OCI-M2 (cell line): ENCODE measurements around the gene ADD1.

Source experiments
- DNase-seq: peaks from one replicate; lab custom pipeline; 2025; ENCODE audit not compliant: unreplicated experiment; lab: John Stamatoyannopoulos, UW

Gene ADD1

DNA sequence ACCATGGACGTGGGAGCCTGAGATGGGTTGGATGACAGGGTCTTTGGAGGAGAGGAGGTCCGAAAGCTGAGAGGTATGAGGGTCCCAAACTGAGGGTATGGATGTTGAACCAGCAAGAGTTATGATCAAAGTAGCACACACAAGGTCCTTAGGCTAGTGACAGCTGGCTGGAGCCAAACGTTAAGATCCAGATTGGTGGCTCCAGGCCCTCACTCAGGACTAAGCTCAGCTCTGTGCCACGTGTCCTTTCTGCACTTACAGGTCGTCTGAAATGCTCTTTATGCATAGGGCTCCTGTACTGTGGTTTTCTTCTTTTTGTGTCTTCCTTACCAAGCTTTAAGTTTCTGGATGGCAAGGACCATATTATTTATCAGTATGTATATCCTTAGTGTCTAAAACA is 35.4 kb downstream of the ADD1 start:
- no peak for DNase-seq

DNA sequence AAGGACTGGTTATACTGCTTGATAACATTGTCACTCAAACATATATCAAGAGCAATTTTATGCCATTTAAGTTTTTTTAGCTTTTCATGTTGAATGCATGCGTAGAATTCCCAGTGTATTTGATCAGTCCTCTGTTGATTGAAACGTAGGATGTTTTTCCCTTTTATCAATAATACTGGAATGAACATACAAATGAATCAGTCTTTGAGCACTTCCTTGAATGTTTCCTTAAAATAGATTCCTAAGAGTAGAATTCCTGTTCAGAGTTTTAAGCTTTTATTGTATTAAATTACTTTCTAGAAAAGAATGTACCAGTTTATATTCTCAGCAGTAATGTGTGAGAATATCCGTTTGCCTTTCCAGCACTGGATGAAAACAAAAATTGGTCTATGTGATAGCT is 37.8 kb downstream of the ADD1 start:
- no peak for DNase-seq

DNA sequence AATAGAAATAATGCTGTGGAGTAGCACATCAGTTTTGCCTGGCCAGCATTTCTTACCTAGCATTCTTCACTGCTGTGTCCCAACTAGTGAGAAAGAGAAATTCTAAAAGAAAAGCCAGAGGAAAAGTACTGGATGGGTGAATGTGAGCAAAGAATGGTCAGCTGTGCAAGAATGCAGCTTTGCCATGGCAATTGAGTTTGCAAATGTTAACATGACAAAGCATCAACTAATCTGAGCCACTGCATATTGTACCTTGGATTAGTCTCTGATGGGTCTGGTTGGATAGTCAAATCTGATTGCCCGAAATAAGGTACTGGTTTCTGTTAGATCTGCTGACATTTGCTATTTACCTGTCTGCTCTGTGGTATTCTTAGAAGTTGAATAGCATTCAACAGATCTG is 38.7 kb downstream of the ADD1 start:
- DNase-seq: no peak

DNA sequence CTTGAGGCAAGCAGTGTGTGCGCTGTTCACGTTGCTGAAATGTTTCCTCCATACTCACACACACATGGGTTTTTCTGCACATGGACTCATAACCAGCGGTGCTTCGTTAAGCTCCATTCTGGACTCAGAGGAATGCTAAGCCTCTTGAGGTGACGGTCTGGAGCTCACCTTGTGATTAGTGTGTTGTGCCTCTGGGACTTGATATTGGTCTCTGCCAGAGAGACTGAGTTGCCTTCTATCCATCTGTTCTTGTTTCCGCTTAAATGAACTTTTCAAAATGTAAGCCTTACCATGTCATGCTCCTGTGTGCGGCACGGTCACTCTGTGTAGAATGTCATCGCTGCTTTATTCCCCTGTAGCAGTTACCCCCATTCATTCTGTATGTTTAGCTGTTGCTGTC is 42.5 kb downstream of the ADD1 start:
- DNase-seq: no peak

DNA sequence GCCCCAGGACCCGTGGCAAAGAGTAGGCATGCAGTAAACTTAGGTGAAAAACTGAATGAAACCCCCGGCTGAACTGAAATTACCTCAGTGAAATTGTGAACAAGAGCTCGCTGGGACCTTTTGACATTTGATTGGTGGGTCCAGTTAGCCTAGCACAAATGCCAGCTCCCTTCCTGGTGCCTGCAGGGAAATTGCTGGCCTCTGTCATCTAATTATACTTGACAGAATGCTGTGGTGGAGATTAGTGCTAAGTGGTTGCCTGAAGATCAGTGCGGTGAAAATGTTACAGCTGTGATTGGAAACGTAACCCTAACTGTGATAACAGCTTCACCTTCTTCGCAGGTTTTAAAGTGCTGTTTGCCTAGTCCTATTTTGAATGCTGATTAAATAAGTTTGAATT is 43.0 kb downstream of the ADD1 start:
- no peak for DNase-seq

DNA sequence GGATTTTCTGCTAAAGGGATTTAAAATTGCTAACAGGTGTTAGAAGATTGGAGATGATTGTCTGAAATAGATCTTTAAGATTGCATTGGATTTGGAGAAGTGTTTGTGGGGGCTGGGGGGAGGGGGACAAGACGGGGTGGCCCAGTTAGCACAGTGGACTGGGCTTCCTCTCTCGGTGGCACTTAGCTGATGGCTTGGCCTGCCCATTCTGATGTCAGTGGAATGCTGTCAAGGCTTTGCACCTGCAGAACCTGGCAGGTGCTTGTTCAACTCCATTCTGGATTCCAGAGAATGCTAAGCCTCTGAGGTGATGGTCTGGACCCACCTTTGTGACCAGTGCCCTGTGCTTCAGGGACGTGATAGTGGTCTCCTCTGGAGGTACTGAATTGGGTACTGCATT is 43.7 kb downstream of the ADD1 start:
- DNase-seq: no peak

DNA sequence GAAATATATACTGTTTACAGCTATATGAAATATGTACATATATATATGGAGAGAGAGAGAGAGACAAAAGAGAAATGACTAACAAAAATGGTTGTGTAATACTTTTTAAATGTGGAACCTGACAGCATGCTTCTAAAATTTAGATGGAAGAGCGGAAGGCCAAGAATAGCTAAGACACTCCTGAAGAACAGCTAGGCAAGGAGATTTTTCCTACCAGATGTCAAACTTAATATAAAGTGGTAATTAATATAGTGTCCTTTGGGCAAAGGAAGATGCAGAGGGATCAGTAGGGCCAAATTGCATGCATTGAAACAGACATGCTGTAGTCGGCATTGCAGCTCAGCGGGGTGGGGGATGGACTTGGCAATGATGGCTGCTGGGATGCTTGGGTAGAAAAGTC is 45.2 kb downstream of the ADD1 start:
- DNase-seq: no peak

DNA sequence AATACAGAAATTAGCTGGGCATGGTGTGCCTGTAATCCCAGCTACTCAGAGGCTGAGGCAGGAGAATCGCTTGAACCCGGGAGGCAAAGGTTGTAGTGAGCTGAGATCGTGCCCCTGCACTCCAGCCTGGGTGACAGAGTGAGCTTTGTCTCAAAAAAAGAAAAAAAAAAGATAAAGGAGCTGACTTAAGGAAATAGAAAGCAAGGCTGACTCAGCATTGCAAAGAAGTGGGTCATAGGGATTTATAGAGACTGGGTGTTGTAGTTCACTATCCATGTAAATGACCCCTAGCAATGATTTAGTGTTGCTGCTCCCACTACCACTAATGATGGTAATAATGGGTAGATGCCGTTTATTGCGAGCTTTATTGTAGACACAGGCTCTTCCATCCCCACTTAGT is 47.6 kb downstream of the ADD1 start:
- DNase-seq: no peak

DNA sequence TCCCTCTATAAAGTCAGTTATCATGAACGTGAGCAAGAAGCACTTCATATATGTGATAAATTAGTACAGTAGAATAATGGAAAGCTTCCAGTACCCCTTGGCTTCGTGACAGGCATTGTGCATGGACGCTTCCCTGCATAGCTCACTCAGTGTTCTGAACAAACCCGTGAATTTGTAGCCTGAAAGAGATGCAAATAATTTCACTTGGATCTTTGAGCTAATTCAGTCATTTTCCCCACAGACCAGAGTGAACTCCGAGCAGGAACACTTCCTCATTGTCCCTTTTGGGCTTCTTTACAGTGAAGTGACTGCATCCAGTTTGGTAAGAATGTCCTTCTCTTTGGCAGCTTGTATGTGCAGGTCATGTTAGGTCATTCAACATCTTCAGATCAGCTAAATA is 50.1 kb downstream of the ADD1 start:
- DNase-seq: no peak

DNA sequence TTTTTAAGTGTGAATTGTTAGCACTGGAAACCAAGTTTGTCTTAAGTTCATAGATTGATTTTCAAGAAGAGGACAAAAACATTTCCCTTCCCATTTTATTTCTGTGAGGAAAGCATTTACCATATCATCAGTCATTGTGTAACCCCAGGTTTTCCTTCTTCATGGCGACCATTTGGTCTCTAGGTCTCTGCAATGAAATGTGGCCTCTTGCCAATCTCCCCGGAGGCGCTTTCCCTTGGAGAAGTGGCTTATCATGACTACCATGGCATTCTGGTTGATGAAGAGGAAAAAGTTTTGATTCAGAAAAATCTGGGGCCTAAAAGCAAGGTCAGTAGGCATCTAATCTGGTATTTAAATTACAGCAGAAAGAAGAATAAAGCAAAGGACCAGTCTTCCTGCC is 54.4 kb downstream of the ADD1 start:
- no peak for DNase-seq

DNA sequence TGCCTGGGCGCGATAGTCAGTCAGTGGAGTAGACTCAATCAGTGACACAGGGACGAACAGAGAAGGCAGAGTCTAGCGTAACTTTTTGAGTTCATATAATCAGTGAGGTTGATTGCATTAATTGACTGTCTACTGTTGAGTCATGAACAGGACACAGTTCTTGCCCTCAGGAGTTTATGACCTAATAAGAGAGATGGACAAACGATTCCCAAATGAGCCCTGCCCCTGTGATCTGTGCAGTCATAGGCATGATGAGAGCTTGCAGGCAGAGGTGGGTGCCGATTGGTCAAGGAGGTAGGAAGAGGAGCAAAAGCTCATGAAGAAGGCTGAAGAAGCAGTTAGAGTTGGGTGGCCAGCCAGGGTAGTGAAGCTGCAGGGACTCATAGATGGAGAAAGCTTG is 57.1 kb downstream of the ADD1 start:
- DNase-seq: no peak

DNA sequence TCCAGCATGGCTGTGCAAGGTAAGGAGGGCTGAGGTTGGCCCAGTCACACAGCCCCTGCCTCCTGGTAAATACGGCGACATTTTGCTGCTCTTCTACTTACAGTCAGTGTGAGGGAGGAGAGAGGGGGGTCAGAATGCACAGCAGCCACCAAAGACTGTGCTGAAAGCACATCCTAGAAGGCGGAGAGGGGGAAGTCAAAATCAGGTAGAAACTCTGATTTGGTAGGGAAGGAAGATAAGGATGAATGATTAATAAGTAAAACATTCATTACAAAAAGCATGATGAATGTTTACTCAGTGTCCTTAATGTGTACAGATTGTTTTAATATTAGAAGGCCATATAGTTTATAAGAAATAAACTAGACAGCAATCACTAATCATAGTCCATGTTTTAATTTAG is 57.5 kb downstream of the ADD1 start:
- DNase-seq: no peak

DNA sequence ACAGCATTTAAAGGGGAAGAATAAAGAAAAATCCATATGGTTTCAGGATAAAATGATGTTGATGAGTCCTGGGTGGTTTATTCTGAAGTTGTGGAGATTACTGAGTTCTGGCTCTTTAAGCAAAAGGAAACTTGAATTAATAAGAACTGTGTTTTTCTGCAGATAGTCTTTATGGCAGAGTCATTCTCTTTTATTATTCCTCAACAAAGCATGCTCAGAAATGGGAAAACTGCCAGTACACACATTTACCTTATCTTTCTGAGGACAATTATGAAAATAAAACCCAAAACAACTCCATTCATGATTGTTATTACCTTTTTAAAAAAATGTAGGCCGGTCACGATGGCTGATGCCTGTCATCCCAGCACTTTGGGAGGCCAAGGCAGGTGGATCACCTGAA is 58.5 kb downstream of the ADD1 start:
- no peak for DNase-seq

DNA sequence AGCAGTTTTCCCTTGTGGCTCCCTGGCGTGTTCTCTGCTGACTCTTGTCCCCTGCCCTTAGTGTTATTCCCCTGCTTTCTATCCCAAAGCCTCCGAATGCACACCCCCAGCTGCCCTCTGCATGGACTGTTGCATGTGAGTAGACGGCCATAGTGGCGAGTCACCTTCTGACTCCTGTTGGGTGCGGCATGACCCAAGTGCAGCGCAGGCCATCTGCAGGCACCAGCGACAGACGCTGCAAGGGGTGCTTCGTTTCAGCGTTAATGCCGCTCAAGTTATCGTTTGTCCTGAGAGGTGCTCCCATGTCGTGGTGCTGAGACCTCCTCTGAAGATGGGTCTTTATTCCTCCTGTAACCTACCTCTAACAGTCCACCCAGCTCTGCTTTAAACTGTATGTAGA is 61.9 kb downstream of the ADD1 start:
- DNase-seq: no peak

DNA sequence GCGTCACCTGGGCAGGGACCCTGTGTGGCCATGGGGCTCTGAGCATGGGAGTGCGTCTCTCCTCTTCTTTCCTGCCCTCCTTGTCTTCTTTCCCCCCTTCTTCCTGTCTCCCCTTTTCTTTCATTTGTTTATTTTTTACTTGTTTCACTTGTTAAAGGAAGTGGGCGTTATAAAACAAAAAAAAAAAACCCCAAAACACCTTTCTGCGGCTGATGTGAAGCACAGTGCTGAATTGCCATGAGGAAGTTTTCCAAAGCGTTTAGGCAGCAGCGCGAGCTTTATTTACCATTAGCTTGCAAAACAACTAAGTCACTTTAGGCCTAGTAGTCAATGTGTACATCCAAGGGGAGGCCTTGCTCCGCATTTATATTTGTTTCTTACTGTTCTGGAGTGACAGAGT is 62.6 kb downstream of the ADD1 start:
- DNase-seq: no peak

DNA sequence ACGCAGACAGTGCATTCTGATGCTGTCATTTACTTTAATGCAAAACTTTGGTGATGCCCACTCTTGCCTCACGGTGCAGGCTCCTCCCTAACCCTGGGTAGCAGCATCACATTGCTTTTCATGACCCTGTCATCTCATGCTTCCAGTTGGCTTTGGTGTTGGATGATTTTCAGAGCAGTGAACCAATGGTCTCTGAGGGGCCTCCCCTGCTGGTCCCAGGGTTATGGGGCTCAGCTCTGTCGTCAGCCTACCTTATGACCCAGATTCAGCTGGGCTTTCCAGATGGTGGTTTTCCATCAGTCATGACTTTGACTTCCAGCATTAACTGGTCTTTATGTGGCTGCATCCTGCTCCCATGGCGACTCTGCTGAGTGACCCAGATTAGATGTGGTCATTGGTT is 63.6 kb downstream of the ADD1 start:
- DNase-seq: no peak

DNA sequence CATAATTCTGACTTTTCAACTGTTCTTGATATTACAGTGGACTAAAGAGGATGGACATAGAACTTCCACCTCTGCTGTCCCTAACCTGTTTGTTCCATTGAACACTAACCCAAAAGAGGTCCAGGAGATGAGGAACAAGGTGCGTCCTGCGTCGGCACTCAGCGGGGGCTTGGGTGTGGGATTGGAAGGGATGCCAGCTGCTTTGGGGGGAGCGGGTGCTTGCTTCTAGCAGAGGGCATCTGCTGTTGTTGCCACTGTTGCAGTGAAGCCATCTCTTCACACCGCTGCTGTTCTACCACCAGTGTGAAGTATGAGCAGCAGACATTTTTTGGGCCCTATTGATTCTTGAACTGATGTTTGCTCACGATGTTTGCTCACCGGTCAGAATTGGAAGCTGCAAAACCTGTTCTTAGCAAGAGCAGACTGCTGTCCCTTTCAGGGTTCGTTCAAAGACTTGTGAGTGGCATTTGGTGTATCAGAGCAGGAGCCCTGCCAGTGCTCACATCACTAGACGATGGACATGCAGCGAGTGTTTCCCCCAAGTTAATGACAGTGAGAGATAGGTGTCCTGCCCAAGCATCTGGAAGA is 64.2 kb downstream of the ADD1 start:
- DNase-seq: no peak

DNA sequence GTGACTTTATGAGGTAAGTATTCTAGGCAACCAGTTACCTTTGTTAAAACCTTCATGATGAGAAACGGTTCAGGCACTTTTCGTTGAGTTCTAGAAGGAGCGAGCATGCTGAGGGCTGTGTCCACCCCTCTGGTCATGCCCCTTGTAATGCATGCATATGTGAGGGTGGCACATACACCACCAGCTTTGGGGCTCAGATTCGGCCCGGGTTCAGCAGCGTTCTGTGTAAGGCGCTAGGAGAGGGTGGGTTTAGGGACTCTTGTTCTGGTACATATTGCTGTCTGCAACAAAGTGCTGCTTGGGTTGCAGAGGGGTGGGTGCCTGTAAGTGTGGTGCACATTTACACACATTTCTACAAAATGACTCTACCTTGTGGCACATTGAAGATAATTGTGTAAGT is 65.0 kb downstream of the ADD1 start:
- no peak for DNase-seq

DNA sequence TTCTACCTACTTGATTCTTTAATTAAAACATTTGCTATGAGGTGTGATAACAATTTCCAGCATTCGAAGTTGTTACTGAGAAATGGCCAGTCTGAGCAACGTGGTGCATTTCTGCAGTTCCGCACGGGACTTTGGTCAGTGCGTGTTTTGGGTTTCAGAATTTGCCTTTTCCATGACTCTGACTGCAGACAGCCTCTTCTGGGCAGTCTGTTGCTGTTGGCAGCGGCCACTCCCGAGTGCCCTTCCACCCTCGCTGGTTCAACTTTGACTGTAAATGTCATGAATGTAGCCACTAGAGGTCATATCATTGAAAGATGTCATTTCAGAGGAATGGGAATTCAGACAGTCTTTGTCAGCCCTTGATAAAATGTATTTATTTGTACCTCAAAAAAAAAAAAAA is 65.9 kb downstream of the ADD1 start:
- no peak for DNase-seq

DNA sequence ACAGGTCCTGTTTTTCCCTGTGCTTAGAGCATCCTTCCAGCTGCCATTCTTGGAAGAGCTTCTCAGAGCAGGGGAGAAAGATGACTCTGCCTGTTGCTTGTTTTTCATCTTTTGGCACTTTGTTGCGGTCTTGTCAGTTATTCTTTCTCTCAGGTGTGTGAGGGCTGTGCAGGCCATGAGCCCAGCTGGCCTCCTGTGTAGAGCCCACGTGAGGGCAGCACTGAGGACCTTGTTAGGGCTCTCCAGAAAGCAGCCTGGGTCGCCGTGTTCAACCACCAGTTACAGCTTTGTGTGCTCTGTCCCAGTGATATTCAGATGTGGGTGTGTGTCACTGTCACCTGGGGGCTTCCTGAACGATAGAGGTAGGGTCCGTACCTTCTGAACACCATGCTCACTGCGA is 66.8 kb downstream of the ADD1 start:
- DNase-seq: no peak

DNA sequence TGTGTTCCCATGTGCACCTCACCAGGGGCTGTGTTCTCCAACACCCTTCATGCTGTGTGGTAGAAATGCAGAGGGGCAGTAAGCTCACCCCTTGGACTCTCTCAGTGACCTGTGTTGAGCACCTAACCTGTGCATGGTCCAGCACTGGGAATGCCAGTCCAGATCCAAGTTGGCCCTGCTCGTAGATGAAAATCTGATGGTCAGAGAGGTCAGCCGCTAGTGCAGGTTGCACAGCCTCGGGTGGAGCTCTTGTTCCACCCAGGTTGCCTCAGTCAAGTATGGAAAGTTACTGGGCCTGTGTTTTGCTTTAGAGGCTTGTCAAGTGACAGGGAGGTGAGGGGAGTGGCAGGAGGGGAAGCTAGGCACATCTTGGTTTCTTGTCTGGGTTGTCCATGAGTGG is 68.2 kb downstream of the ADD1 start:
- DNase-seq: no peak

DNA sequence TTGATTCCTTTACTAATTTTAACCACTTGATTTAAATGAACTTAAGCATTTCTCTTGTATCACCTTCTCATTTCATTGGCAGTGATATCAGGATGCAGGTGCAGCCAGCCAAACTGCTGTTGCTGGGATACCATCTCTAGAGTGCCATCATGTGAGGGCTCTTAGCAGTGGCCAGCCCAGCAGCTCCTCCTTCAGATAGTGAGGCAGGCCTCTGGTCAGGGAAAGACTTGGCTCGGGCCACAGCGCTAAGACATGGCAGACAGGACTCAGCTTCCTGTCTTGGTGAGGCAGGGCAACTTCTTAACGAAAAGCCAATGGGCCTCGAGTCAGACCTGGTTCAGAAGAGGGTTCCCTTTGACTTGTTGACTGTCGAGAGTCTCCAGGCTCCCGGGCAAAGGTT is 69.5 kb downstream of the ADD1 start:
- DNase-seq: no peak

DNA sequence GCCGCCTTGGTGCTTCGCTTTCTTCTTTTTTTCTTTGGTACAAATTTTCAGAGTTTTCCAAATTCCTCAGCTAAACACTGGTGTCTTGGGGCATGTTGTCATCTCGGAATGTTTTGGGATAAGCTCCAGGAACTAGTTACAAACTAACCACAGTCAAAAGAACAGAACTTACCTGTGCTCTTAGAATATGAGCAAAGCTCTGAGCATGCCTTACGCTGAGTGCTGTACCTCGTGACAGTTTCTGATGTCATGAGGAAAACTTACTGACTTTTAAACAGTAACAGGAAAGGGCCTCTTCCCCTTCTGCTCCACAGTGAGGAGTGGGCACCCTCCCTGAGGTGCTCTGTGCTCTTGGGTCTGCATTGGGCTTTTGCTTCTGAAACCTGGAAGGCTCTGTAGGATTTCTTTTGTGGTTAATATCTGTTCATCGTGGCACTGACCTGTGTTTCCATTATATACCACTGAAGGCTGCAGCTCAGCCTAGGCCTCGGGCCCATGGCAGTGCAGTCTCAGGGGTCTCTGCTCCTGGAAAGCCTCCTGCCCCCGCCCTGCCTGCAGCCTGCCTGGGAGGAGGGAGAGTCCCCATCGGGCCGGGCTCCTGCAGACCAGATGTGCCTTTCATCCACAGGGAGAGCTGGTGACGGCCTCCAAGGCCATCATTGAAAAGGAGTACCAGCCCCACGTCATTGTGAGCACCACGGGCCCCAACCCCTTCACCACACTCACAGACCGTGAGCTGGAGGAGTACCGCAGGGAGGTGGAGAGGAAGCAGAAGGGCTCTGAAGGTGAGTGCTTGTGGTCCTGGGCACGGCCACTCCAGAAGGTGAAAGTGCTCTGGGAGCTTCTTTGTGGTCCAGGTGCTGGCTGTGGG is 70.8 kb downstream of the ADD1 start:
- DNase-seq: no peak
